Chondrocyte (in vitro differentiated cells): Measurements from ENCODE around the gene NPRL2. TPM values are rescaled to one million over a fixed set of nuclear protein-coding genes. Genes with fewer than 3 reads are reported as not detected.

Source experiments
- DNase-seq: peaks from one replicate; pipeline ENCODE4 v3.0.0; 2021; ENCODE audit warnings: mixed read lengths, low spot score
- H3K27ac Mint-ChIP-seq: one replicate; pipeline ENCODE4 v1.8.0; 2021; ENCODE audit warnings: mild to moderate bottlenecking, moderate library complexity, mixed read lengths; ENCODE audit not compliant: unreplicated experiment
- H3K27me3 Mint-ChIP-seq: 2 replicates; pipeline ENCODE4 v1.8.0; 2021; ENCODE audit warnings: low read depth, mixed read lengths
- H3K36me3 Mint-ChIP-seq: 2 replicates; pipeline ENCODE4 v1.8.0; 2021; ENCODE audit warnings: low read depth, mixed read lengths
- H3K4me1 Mint-ChIP-seq: 2 replicates; pipeline ENCODE4 v1.8.0; 2021; ENCODE audit warnings: low read depth, mild to moderate bottlenecking, mixed read lengths
- H3K4me3 Mint-ChIP-seq: one replicate; pipeline ENCODE4 v1.8.0; 2021; ENCODE audit warnings: mild to moderate bottlenecking, moderate library complexity, mixed read lengths; ENCODE audit not compliant: unreplicated experiment
- H3K9me3 Mint-ChIP-seq: 2 replicates; pipeline ENCODE4 v1.8.0; 2021; ENCODE audit warnings: low read depth, mixed read lengths
- CTCF ChIP-seq: fragments of 200-600 bp; sonication (generic); IDR thresholded peaks from 2 replicates; pipeline ENCODE4 v1.5.0; 2021; ENCODE audit warnings: antibody characterized with exemption, mild to moderate bottlenecking, moderate library complexity
- total RNA-seq: library from RNA; stranded (reverse); gene quantifications from 3 replicates; pipeline ENCODE4 v1.2.1, GENCODE V29; 2021

Gene NPRL2
- total RNA-seq, 1 donor from 2014 or later, result 21.7 TPM

GRCh38 chr3:50320853-50321335 is 29.7 kb downstream of the NPRL2 start:
- DNase-seq, result peak; percentile 86
- H3K4me1 Mint-ChIP-seq, result peaks cover 51% of the 10 kb centered on the region

GRCh38 chr3:50319894-50320625 is 30.5 kb downstream of the NPRL2 start:
- H3K36me3 Mint-ChIP-seq, result peaks cover 8% of the 10 kb centered on the region
- no peaks in the 10 kb centered on the region for H3K27me3 Mint-ChIP-seq
- DNase-seq, result no peak
- no peaks in the 10 kb centered on the region for H3K9me3 Mint-ChIP-seq
- peaks cover 51% of the 10 kb centered on the region for H3K4me1 Mint-ChIP-seq
- TF ChIP-seq CTCF, result no peak
- no peak overlapping the region for H3K27ac Mint-ChIP-seq
- peak overlapping the region; percentile 86 for H3K4me3 Mint-ChIP-seq

More at GRCh38 chr3:50320853-50321335, 29.7 kb downstream of the NPRL2 start:
- TF ChIP-seq CTCF, result no peak
- Mint-ChIP-seq H3K36me3 (peaks cover 5% of the 10 kb centered on the region), H3K4me3 (peak overlapping the region; percentile 86), H3K9me3 (no peaks in the 10 kb centered on the region), H3K27me3 (no peaks in the 10 kb centered on the region), H3K27ac (peak overlapping the region; percentile 89)

- Mint-ChIP-seq H3K4me1 (peaks cover 47% of the 10 kb centered on the region), H3K9me3 (no peaks in the 10 kb centered on the region), H3K27me3 (no peaks in the 10 kb centered on the region), H3K27ac (no peak overlapping the region), H3K36me3 (peaks cover 8% of the 10 kb centered on the region), H3K4me3 (peak overlapping the region; percentile 30)
- TF ChIP-seq CTCF, result no peak
- DNase-seq, result no peak
Measured at GRCh38 chr3:50319181-50319893, 31.2 kb downstream of the NPRL2 start.

- DNase-seq, result no peak
- H3K4me3 Mint-ChIP-seq, result no peak overlapping the region
- TF ChIP-seq CTCF, result no peak
- H3K4me1 Mint-ChIP-seq, result peaks cover 47% of the 10 kb centered on the region
- no peaks in the 10 kb centered on the region for H3K9me3 Mint-ChIP-seq
- H3K27ac Mint-ChIP-seq, result no peak overlapping the region
- H3K27me3 Mint-ChIP-seq, result no peaks in the 10 kb centered on the region
- peaks cover 8% of the 10 kb centered on the region for H3K36me3 Mint-ChIP-seq
Measured at GRCh38 chr3:50318615-50319014, 32.0 kb downstream of the NPRL2 start.

- Mint-ChIP-seq H3K4me1 (peaks cover 46% of the 10 kb centered on the region), H3K27ac (no peak overlapping the region), H3K4me3 (no peak overlapping the region), H3K36me3 (peaks cover 8% of the 10 kb centered on the region), H3K9me3 (no peaks in the 10 kb centered on the region), H3K27me3 (no peaks in the 10 kb centered on the region)
- TF ChIP-seq CTCF, result no peak
- DNase-seq, result no peak
Measured at GRCh38 chr3:50318163-50318562, 32.4 kb downstream of the NPRL2 start.
